ENCODE measurements around the gene KIAA0319L.

- no peak for TF ChIP-seq GABPA (IDR thresholded peaks at IDR 0.05 in 1 of 2, conservative IDR thresholded peaks at IDR 0.05 in 1 of 2)
- TF ChIP-seq, protein P1, sequence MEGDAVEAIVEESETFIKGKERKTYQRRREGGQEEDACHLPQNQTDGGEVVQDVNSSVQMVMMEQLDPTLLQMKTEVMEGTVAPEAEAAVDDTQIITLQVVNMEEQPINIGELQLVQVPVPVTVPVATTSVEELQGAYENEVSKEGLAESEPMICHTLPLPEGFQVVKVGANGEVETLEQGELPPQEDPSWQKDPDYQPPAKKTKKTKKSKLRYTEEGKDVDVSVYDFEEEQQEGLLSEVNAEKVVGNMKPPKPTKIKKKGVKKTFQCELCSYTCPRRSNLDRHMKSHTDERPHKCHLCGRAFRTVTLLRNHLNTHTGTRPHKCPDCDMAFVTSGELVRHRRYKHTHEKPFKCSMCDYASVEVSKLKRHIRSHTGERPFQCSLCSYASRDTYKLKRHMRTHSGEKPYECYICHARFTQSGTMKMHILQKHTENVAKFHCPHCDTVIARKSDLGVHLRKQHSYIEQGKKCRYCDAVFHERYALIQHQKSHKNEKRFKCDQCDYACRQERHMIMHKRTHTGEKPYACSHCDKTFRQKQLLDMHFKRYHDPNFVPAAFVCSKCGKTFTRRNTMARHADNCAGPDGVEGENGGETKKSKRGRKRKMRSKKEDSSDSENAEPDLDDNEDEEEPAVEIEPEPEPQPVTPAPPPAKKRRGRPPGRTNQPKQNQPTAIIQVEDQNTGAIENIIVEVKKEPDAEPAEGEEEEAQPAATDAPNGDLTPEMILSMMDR (IDR thresholded peaks at IDR 0.05; ENCODE audit: low read depth, low read length, missing input control): no peak
- TF ChIP-seq RXRA (IDR thresholded peaks at IDR 0.05): no peak
- no peak for TF ChIP-seq YY1 (IDR thresholded peaks at IDR 0.05)
Observed at GRCh38 chr1:35561972-35562680, 4.9 kb upstream of the KIAA0319L start.

Data from liver (tissue), 3 donors.